Kidney epithelial cell (primary cell): ENCODE results near the gene HPGD. TPM values are rescaled to one million over a fixed set of nuclear protein-coding genes. Genes with fewer than 3 reads are reported as not detected.

Experiments used
- DNase-seq: peaks from one replicate; pipeline ENCODE4 v3.0.0-alpha.2; 2010; ENCODE audit warnings: low read depth
- H3K27me3 ChIP-seq: 2 replicates; pipeline ENCODE4 v1.6.0; 2011; ENCODE audit warnings: low read length; ENCODE audit not compliant: control insufficient read depth, insufficient read depth
- H3K36me3 ChIP-seq: 2 replicates; pipeline ENCODE4 v1.5.1; 2011; ENCODE audit warnings: low read length; ENCODE audit not compliant: control insufficient read depth, insufficient read depth
- H3K4me3 ChIP-seq: 2 replicates; pipeline ENCODE4 v1.5.1; 2011; ENCODE audit warnings: low read depth, mild to moderate bottlenecking, control low read depth, low read length
- total RNA-seq: library from RNA; depleted of rRNA; stranded (reverse); fragments of >200 nt; gene quantifications from 2 replicates; pipeline ENCODE4 v1.2.3, GENCODE V29; 2015
- TF ChIP-seq, protein P1 (sequence below): IDR thresholded peaks from 2 replicates; pipeline ENCODE4 v1.5.1; 2011; ENCODE audit warnings: mild to moderate bottlenecking, moderate library complexity, low read length, control low read depth, inconsistent platforms; ENCODE audit not compliant: insufficient read depth, poor library complexity, severe bottlenecking

The HPGD gene
- total RNA-seq, 1 donor from 2014 or later, result 0.75 TPM

DNA sequence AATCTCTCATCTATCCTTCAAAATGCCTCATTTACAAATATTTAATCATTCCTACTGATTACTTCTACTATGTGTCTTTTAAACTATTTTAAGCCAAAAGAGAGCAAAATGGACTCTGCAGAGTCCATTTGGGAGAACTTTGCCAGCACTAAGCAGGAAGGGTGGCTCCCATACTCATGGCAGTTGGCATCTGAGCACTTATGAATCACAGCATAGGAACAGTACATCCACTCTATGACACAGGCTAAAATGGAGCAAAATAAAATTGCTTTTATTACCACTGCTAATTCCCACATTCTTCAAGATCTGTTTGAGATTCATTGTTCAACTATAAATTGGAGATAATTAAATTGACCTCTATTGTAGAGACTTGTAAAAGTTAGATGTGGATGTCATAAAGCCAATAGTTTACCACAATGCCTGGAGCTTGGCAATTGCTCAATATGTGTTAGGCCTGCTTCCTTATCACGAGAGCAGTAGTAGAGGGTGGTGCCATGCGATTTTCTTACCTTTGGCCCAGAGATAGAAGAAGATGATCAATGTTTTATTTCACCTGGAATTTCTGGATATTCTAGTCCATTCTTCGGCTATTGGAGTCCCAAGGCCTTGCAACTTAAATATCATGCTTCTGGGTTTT is 19.1 kb downstream of the HPGD start:
- no peak for DNase-seq
- TF ChIP-seq, protein P1, sequence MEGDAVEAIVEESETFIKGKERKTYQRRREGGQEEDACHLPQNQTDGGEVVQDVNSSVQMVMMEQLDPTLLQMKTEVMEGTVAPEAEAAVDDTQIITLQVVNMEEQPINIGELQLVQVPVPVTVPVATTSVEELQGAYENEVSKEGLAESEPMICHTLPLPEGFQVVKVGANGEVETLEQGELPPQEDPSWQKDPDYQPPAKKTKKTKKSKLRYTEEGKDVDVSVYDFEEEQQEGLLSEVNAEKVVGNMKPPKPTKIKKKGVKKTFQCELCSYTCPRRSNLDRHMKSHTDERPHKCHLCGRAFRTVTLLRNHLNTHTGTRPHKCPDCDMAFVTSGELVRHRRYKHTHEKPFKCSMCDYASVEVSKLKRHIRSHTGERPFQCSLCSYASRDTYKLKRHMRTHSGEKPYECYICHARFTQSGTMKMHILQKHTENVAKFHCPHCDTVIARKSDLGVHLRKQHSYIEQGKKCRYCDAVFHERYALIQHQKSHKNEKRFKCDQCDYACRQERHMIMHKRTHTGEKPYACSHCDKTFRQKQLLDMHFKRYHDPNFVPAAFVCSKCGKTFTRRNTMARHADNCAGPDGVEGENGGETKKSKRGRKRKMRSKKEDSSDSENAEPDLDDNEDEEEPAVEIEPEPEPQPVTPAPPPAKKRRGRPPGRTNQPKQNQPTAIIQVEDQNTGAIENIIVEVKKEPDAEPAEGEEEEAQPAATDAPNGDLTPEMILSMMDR, result no peak
- H3K4me3 ChIP-seq, result no peak overlapping the region
- no peaks in the 10 kb centered on the region for H3K36me3 ChIP-seq
- H3K27me3 ChIP-seq, result no peaks in the 10 kb centered on the region

DNA sequence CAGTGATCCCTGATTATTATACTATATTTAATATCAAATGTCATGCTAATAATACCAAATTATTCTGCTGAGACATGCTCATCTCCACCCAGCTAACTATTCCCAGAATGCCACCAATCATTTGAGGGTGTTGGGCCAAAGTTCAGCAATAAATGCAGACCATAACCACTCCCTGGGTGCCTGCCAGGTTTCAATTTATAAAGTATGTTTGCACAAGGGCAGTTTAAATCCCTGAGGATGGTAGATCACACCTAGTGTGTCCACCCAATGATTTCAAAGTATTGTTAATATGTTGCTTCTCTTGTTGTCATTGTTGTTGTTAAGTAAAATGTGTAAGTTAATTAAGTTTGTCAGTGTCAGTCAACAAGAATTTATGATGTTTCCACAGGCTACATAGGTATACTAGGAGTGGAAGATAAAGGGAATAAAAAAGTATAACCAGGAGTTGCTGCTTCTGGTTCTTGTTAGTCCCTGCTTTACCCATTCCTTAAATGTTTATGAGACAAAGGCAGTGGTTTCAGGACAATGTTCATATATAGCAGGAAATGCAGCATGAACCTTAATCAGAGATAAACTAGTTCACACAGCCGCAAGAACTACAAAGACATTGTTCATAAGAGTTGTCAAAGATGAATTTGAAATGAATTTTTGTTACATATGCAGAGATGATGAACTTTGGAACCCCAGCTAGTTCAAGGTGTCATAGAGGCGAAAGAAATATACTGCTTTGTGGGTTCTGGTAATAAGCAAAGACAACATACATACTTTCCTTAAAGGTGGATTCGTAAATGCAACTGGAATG is 25.5 kb downstream of the HPGD start:
- DNase-seq, result no peak
- H3K27me3 ChIP-seq, result no peaks in the 10 kb centered on the region
- TF ChIP-seq, protein P1, result no peak
- H3K36me3 ChIP-seq, result no peaks in the 10 kb centered on the region
- no peak overlapping the region for H3K4me3 ChIP-seq

DNA sequence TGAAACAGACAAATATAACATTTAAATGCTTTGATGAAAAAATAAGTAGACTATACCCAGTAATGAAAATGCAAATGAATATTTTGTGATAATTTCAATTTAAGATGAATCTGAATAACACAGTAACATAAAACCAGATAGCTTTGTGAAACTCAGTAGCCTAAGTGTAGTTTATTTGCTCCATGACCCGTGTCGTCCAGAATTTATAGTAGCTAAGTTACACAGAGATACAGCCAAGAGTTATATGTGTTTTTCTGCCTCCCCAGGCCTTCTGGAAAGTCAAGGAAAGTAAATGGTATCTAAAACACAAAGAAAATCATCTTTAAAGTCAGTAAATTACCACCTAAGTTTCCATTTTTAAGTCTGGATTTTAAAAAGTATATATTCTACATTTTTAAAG is 26.7 kb downstream of the HPGD start:
- DNase-seq, result no peak
- no peak overlapping the region for H3K4me3 ChIP-seq
- TF ChIP-seq, protein P1, result no peak
- H3K36me3 ChIP-seq, result no peaks in the 10 kb centered on the region
- H3K27me3 ChIP-seq, result no peaks in the 10 kb centered on the region

DNA sequence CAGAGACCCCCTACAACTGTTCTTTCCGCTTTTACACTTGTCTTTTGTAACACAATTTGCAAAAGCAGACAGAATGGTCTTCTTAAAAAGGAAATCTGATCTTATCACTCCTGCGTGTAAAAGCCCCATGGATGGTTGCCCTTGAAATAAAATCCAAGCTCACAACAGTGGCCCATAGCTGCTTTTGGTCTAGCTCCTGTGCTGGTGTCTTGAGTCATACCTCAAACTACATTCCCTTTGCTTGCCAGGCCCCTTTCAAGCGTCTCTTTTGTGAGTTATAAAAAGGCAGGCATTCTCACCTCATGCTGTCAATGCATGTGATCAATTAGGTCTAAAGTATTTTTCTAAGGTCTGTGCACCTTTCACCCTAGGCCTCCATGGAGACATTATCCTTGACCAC is 27.6 kb downstream of the HPGD start:
- TF ChIP-seq, protein P1, result no peak
- Histone ChIP-seq H3K27me3 (no peaks in the 10 kb centered on the region), H3K36me3 (no peaks in the 10 kb centered on the region), H3K4me3 (no peak overlapping the region)
- no peak for DNase-seq

DNA sequence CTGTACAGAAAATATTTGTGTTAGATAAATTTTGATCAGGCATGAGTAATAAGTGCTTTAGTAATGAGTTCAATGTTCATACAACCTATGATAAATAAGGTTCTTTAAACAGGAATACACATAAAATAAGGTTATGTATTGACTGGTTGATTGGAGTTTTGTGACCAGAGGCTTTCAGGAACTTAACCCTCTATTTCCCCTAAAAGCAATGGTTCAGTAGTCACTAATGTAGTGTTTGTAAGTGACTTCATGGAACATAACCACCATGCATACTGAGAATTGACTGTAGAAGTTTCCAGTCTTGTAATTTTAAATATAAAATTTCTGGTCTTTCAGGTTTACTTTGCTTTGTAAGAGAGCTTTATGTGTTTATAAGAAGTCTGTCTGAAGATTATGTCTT is 28.1 kb downstream of the HPGD start:
- Histone ChIP-seq H3K4me3 (no peak overlapping the region), H3K36me3 (no peaks in the 10 kb centered on the region)
- TF ChIP-seq, protein P1, result no peak

More for the DNA sequence above, 28.1 kb downstream of the HPGD start:
- no peak for DNase-seq
- no peaks in the 10 kb centered on the region for H3K27me3 ChIP-seq
